Activated CD8-positive, alpha-beta T cell treated with anti-CD3 and anti-CD28 coated beads, Interleukin-2, amount 10 ng/mL, durations not matched to agents 7 days and 5 days (primary cell): ENCODE measurements around the gene NCR3LG1. TPM values are rescaled to one million over a fixed set of nuclear protein-coding genes. Genes with fewer than 3 reads are reported as not detected.

Source experiments
- ATAC-seq: fragments of 150-1000 bp; cut with Tn5 transposase; one replicate; pipeline ENCODE4 v1.10.0; 2021; ENCODE audit warnings: moderate library complexity
- CTCF ChIA-PET: fragments of 350-600 bp; sonication (Branson Sonifier 250); formaldehyde crosslinking; loops from one replicate; lab custom pipeline; 2021; ENCODE audit warnings: antibody characterized with exemption; lab: Charles Lee
- POLR2A ChIA-PET: fragments of 350-600 bp; sonication (Branson Sonifier 250); formaldehyde crosslinking; loops from one replicate; lab custom pipeline; 2021; ENCODE audit warnings: antibody characterized with exemption; lab: Charles Lee
- DNase-seq: peaks from one replicate; pipeline ENCODE4 v3.0.0-alpha.2; 2020
- H3K27ac Mint-ChIP-seq: one replicate; pipeline ENCODE4 v1.8.0; 2021; ENCODE audit warnings: mild to moderate bottlenecking, mixed read lengths
- H3K27me3 Mint-ChIP-seq: one replicate; pipeline ENCODE4 v1.8.0; 2021; ENCODE audit warnings: low read depth, mixed read lengths
- H3K36me3 Mint-ChIP-seq: one replicate; pipeline ENCODE4 v1.8.0; 2021; ENCODE audit warnings: low read depth, mixed read lengths
- H3K4me1 Mint-ChIP-seq: one replicate; pipeline ENCODE4 v1.8.0; 2021; ENCODE audit warnings: low read depth, mixed read lengths
- H3K4me3 Mint-ChIP-seq: one replicate; pipeline ENCODE4 v1.8.0; 2021; ENCODE audit warnings: mild to moderate bottlenecking, mixed read lengths
- H3K9me3 Mint-ChIP-seq: one replicate; pipeline ENCODE4 v1.8.0; 2022; ENCODE audit warnings: mixed read lengths; ENCODE audit not compliant: insufficient read depth
- total RNA-seq, 2 experiments: library from RNA; stranded (reverse); gene quantifications; one replicate each; pipeline ENCODE4 v1.2.3, GENCODE V29; 2021

Gene NCR3LG1
- total RNA-seq, 2 experiments from 2014 or later: 1.5 to 1.9 TPM

DNA sequence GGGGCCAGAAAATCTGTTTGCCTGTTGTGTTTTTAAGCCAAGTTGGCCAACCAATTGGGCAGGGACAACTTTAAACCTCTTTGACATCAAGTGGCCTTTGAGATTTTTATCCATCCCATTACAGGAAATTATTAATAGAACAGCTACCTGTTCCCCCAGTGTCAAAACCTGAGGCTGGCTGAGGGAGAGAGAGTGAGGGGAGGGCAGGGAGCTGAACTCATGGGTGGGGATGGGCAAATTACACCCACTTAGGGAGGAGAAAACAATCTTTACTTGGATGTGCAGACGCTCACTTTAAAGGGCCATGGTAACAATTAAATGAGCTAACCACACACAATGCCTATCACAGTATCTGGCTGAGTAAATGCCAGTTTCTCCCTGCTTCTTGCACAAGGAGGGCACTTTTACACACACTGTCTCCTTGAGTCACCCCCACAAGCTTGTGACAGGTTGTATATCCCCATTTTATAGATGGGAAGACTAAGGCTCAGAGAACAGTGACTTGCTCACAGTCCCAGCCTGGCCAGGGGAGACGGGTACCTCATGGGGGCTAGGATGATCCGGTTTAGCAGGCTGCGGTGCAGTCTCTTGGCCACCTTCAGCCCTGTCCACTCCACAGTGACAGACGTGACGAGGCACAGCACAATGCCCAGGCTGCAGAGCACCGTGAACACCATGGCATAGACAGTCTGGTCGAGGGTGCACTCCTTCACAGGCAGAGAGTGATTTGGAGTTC is 54.6 kb downstream of the NCR3LG1 start:
- H3K36me3 Mint-ChIP-seq: no peaks in the 10 kb centered on the region
- peaks cover 18% of the 10 kb centered on the region for H3K4me1 Mint-ChIP-seq
- DNase-seq: no peak
- POLR2A ChIA-PET: no interaction called here
- no peak overlapping the region for H3K27ac Mint-ChIP-seq
- H3K4me3 Mint-ChIP-seq: no peak overlapping the region
- ATAC-seq: no peak
- CTCF ChIA-PET: no interaction called here
- H3K27me3 Mint-ChIP-seq: peaks cover 3% of the 10 kb centered on the region
- H3K9me3 Mint-ChIP-seq: no peaks in the 10 kb centered on the region

DNA sequence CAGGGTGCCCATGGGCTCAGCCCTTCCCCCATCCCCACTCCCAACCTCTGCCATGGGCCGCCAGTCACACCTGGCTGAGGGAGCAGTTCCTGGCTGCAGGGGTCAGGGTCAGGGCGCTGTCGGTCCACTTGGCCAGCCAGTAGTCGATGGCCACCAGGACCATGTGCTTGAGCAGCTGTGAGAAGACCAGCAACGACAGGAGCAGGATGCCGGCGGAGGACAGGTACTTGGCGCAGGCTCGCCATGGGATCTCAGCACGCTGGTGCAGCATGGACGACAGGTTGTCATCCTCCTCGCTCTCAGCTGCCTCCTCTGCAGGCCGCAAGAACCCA is 55.2 kb downstream of the NCR3LG1 start:
- Mint-ChIP-seq H3K27ac (no peak overlapping the region), H3K4me1 (peaks cover 21% of the 10 kb centered on the region), H3K9me3 (no peaks in the 10 kb centered on the region), H3K4me3 (no peak overlapping the region), H3K27me3 (peaks cover 3% of the 10 kb centered on the region), H3K36me3 (no peaks in the 10 kb centered on the region)
- ChIA-PET CTCF (no interaction called here), POLR2A (no interaction called here)
- ATAC-seq (no peak), DNase-seq (no peak)

DNA sequence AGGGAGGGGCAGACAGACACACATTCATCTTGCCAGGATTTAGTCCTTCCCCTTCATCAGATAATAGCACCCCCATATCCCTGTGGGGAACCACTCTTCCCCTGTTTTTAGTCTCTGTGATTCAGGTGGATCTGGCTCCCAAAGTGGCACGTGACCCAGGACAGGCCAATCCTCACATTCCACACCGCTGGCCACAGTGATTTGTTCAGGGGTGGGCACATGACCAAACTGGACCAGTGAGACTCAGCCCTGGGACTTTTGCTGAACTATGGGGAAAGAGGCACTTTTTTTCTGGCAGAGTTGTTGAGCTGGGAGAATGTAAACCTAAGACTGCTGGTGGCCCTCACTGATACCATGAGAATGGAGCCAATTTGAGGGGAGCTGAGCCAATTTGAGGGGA is 56.0 kb downstream of the NCR3LG1 start:
- H3K36me3 Mint-ChIP-seq: no peaks in the 10 kb centered on the region
- ChIA-PET CTCF (interaction anchor here (0.6 to 2.0 kb wide), 2 partner anchors 14 to 18 kb away, joined by 3 to 4 read pairs; no protein-coding TSS in a partner anchor), POLR2A (no interaction called here)
- no peak overlapping the region for H3K4me3 Mint-ChIP-seq
- DNase-seq (no peak), ATAC-seq (no peak)
- H3K9me3 Mint-ChIP-seq: no peaks in the 10 kb centered on the region
- H3K4me1 Mint-ChIP-seq: peaks cover 23% of the 10 kb centered on the region
- H3K27me3 Mint-ChIP-seq: peaks cover 3% of the 10 kb centered on the region
- no peak overlapping the region for H3K27ac Mint-ChIP-seq

DNA sequence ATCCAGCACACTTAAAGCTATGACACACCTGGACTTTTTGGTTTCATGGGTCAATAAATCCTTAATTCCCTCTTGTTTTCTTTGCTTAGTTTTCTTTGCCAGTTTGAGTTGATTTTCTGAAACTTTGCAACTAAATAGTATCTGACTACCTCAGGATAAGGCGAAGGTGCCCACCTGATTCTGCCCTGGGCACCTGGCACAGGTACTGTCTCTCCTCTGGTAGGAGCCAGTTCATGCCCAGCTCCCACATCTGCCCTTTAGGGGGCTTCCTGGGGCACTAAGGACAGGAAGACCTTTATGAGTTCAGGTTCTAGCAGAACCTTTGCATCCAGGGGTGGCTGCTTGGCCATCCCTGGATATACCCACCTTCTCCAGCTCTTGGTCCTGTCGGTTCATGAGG is 56.4 kb downstream of the NCR3LG1 start:
- Mint-ChIP-seq H3K4me3 (no peak overlapping the region), H3K9me3 (no peaks in the 10 kb centered on the region), H3K4me1 (peaks cover 28% of the 10 kb centered on the region), H3K27me3 (peaks cover 3% of the 10 kb centered on the region), H3K27ac (no peak overlapping the region), H3K36me3 (no peaks in the 10 kb centered on the region)
- ChIA-PET POLR2A (interaction anchor here (0.5 kb wide), 1 partner anchor 26 kb away, joined by 3 read pairs; no protein-coding TSS in a partner anchor), CTCF (interaction anchor here (0.6 to 2.0 kb wide), 2 partner anchors 15 to 18 kb away, joined by 3 to 4 read pairs; no protein-coding TSS in a partner anchor)
- ATAC-seq: no peak
- DNase-seq: no peak

DNA sequence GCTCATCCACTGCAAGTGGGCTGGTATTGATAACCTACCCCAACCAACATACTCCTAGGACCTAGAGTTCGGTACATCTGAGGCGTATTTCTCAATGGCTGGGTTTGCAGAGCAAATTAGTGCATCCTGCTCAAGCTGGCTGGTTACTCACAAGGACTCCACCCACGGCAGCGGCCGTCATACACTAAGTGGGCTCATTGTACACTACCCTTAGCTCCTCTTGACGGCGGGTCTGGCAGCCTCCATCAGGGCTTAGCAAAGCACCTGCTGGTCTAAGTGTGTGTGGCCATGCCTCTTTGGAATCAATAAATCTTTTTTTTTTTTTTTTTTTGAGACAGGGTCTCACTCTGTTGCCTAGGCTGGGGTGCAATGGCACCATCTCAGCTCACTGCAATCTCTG is 57.0 kb downstream of the NCR3LG1 start:
- POLR2A ChIA-PET: interaction anchor here (0.5 kb wide), 1 partner anchor 26 kb away, joined by 3 read pairs; no protein-coding TSS in a partner anchor
- no peak for ATAC-seq

DNA sequence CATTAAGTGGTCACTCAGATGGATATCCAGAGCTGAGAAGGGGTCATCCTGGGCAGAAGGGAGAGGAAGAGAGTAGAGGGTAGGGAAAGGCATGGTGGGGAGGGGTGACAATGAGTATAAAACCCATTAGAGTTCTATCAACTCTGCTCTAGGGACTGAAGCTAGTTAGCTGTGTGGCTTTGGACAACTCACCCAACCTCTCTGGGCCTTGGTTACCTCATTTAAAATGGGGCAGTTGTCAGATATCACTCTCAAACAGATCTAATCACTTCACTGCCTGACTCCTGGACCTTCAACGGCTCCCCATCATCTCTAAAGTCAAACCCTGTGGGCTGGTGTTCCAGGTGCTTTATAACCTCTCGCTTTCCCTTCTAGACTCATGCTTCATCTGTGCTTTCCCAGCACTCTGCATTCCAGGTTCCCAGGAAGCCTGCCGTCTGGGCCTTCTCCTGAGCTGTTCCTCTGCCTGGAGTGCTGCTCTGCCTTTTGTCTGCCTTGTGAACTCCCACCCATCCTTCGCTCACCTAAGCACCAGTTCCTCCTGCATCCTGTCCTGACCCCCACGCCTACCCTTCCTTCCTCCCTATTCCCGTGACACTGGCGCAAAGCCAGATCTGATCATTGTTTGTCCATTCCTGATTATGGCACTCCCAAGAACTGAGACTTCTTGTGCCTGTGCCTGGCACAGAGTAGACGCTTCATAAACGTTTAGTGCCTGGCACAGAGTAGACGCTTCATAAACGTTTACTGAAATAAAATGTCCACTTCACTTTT is 59.2 kb downstream of the NCR3LG1 start:
- peaks cover 7% of the 10 kb centered on the region for H3K27me3 Mint-ChIP-seq
- no peak for DNase-seq
- no peak for ATAC-seq
- H3K27ac Mint-ChIP-seq: peak overlapping the region; percentile 1
- ChIA-PET CTCF (interaction anchor here (1.7 kb wide), 1 partner anchor 22 kb away, joined by 4 read pairs; the partner anchor contains the start of gene KCNJ11), POLR2A (interaction anchor here (0.7 kb wide), 1 partner anchor 823 kb away, joined by 3 read pairs; no protein-coding TSS in a partner anchor)
- no peaks in the 10 kb centered on the region for H3K36me3 Mint-ChIP-seq
- no peaks in the 10 kb centered on the region for H3K9me3 Mint-ChIP-seq
- no peak overlapping the region for H3K4me3 Mint-ChIP-seq
- H3K4me1 Mint-ChIP-seq: peaks cover 44% of the 10 kb centered on the region

More for the DNA sequence above, 57.0 kb downstream of the NCR3LG1 start:
- no peak overlapping the region for H3K4me3 Mint-ChIP-seq
- H3K27ac Mint-ChIP-seq: no peak overlapping the region
- H3K36me3 Mint-ChIP-seq: no peaks in the 10 kb centered on the region
- peaks cover 3% of the 10 kb centered on the region for H3K27me3 Mint-ChIP-seq
- H3K4me1 Mint-ChIP-seq: peaks cover 34% of the 10 kb centered on the region
- no peak for DNase-seq
- no peaks in the 10 kb centered on the region for H3K9me3 Mint-ChIP-seq
- CTCF ChIA-PET: interaction anchor here (2.0 kb wide), 1 partner anchor 19 kb away, joined by 4 read pairs; no protein-coding TSS in a partner anchor

DNA sequence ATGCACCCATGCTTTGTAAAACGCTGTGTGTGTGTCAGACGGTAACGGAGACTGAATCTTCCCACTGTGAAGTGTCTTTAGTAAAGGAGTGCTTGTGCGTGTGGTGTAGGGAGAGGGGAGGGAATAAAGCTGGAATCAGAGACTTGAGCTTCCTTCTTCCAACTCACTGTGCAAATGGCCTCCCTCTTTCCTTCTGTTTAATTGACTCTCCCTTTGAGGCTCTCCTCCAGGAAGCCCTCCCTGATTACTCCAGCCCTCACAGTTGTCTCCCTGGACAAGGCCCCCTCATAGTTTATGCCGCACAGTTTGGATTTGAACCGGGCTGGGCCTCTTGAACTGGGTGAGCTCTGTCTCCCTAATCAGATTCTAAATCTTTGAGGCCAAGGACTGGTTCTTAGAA is 59.8 kb downstream of the NCR3LG1 start:
- POLR2A ChIA-PET: interaction anchor here (0.7 kb wide), 1 partner anchor 822 kb away, joined by 3 read pairs; no protein-coding TSS in a partner anchor
- Mint-ChIP-seq H3K4me1 (peaks cover 47% of the 10 kb centered on the region), H3K36me3 (no peaks in the 10 kb centered on the region), H3K27me3 (peaks cover 10% of the 10 kb centered on the region), H3K4me3 (no peak overlapping the region), H3K9me3 (no peaks in the 10 kb centered on the region), H3K27ac (no peak overlapping the region)
- no peak for DNase-seq
- no peak for ATAC-seq
- CTCF ChIA-PET: no interaction called here

DNA sequence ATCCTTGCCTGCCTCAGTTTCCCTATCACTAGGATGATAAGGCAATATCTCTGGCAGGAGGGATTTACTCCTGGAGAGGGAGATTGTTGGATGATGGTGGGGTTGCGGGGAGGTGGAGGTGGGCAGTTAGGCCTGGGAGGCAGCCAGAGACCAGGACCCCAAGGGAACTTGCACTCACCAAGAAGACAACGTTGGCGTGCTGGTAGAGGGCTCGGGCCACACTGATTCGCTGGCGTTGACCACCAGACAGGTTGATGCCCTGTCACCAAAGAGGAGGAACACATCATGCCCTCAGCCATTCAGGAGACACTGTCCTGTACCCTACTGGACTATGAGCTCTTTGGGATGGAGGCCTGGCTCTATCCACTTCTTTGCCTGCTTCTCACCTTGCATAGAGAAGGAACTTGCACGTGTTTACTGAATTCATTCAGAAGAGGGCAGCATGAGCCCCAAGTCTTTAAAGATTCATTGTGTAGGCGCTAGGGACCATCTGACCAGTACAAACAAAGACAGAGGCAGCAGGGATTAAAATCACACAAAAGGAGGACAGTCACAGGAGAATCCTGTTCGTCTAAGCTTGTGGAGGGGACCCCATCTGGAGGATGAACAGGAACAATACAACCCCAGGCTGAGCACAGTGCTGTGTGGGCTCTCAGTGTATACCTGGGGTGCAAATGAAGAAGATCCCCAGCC is 61.0 kb downstream of the NCR3LG1 start:
- no peaks in the 10 kb centered on the region for H3K9me3 Mint-ChIP-seq
- peaks cover 18% of the 10 kb centered on the region for H3K27me3 Mint-ChIP-seq
- H3K4me1 Mint-ChIP-seq: peaks cover 49% of the 10 kb centered on the region
- DNase-seq (no peak), ATAC-seq (no peak)
- H3K36me3 Mint-ChIP-seq: no peaks in the 10 kb centered on the region
- POLR2A ChIA-PET: no interaction called here
- CTCF ChIA-PET: interaction anchor here (0.7 to 1.8 kb wide), 5 partner anchors 24 to 116 kb away, joined by 3 to 10 read pairs (median 3); partner anchors contain the start of gene KCNJ11
- no peak overlapping the region for H3K27ac Mint-ChIP-seq
- H3K4me3 Mint-ChIP-seq: no peak overlapping the region

DNA sequence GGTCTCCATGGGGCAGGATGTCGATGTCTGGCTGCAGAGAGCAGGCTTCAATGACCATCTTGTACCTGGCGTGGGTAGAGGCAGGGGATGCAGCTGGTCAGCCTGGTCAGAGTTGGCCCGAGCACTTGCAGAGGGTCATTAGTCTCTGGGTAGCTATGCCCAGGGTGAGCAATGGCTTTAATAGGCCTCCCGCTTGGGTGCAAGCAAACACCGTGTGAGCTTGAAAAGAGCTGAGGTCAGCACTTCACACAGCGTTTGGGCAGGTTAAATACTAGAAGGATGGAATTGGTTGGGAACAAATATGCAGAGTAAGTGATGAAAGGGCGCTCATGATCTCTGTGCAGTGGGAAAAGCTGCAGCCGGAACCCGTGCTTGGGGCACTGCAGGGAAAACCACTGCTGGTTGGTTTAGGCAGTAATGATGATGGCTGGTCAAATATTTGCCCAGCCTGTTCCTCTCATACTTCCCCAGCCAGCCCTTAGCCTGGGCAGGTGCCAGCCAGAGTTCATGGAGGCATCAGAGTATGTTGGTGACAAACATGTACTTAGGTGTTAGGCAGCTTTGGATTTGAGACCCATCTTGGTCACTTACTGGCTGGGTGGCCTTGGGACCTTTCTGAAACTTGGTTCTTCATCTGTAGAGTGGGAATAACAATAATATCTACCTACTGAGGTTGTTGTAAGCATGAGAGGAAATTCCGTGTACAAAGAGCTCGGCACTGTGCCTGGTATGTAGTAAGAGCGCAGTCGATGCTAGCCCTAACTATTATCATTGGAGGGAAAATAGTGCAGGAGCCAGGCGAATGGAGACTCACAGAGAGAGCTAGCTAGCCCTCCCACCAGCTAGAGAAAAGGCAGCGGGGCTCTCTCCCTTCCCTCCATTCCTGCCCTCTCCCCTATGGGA is 62.1 kb downstream of the NCR3LG1 start:
- DNase-seq (no peak), ATAC-seq (no peak)
- H3K27me3 Mint-ChIP-seq: peaks cover 24% of the 10 kb centered on the region
- H3K9me3 Mint-ChIP-seq: no peaks in the 10 kb centered on the region
- H3K36me3 Mint-ChIP-seq: no peaks in the 10 kb centered on the region
- ChIA-PET CTCF (interaction anchor here (0.7 to 1.8 kb wide), 6 partner anchors 9 to 115 kb away, joined by 3 to 10 read pairs (median 4); partner anchors contain the start of gene KCNJ11), POLR2A (interaction anchor here (0.6 kb wide), 1 partner anchor 577 kb away, joined by 3 read pairs; no protein-coding TSS in a partner anchor)
- peak overlapping the region; percentile 87 for H3K27ac Mint-ChIP-seq
- H3K4me1 Mint-ChIP-seq: peaks cover 49% of the 10 kb centered on the region
- H3K4me3 Mint-ChIP-seq: peak overlapping the region; percentile 44

DNA sequence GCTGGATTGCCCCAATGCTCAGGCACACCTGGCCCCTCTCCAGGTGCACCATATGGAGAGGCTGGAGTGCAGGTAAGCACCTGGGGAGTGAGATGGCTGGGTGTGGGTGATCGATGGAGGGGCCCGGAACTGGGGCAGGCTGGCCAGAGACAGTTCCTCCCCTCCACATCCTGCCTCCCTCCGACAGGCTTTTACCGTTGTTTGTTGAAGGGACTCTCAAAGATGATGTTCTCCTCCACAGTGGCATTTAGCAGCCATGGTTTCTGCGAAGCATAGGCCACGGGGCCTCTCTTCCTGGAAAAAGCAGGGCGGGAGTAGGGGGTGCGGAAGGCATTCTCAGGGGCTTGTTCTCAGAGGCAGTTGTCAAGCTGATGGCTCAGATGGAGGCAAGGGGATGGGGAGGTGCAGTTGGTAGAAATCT is 62.7 kb downstream of the NCR3LG1 start:
- Mint-ChIP-seq H3K27ac (peak overlapping the region; percentile 87), H3K36me3 (no peaks in the 10 kb centered on the region), H3K27me3 (peaks cover 30% of the 10 kb centered on the region), H3K4me3 (peak overlapping the region; percentile 44), H3K9me3 (no peaks in the 10 kb centered on the region), H3K4me1 (peaks cover 49% of the 10 kb centered on the region)
- ChIA-PET CTCF (interaction anchor here (1.3 to 1.8 kb wide), 3 partner anchors 9 to 31 kb away, joined by 4 to 10 read pairs (median 4); no protein-coding TSS in a partner anchor), POLR2A (no interaction called here)
- ATAC-seq (peak; percentile 68), DNase-seq (peak; percentile 64)
